HG03135 (cell line): ENCODE measurements around the gene ARID5A.
"Not testable (repeated sequence)": the region's sequence is repeated elsewhere in the genome, so short reads cannot be mapped to it uniquely, and the experiment has no call there.

ENCODE experiments used
- ATAC-seq: cut with Tn5 transposase; IDR thresholded peaks from one replicate; pipeline ENCODE4 v1.9.1; 2021; ENCODE audit warnings: mild to moderate bottlenecking, moderate library complexity; ENCODE audit not compliant: unreplicated experiment

The ARID5A gene

GRCh38 chr2:96536445-96537065 lies at the start of gene ARID5A:
Gene ARID5A (plus strand): TSS chr2:96536752. CDS start chr2:96536827, 75 bp downstream.
- ATAC-seq: peak; percentile 49

- no peak for ATAC-seq
Measured at GRCh38 chr2:96489261-96489660, 47.3 kb upstream of the ARID5A start.

GRCh38 chr2:96489663-96490062 lies 46.9 kb upstream of the ARID5A start:
- ATAC-seq: no peak

- no peak for ATAC-seq
Measured at GRCh38 chr2:96491860-96492497, 44.6 kb upstream of the ARID5A start.

- ATAC-seq: no peak
Measured at GRCh38 chr2:96493072-96493471, 43.5 kb upstream of the ARID5A start.

- no peak for ATAC-seq
Measured at GRCh38 chr2:96494188-96494587, 42.4 kb upstream of the ARID5A start.

- ATAC-seq: no peak
Measured at GRCh38 chr2:96495982-96496629, 40.4 kb upstream of the ARID5A start.

GRCh38 chr2:96498021-96498431 lies 38.5 kb upstream of the ARID5A start:
- ATAC-seq: no peak

GRCh38 chr2:96498611-96499010 lies 37.9 kb upstream of the ARID5A start:
- not testable (repeated sequence) for ATAC-seq

- ATAC-seq: no peak
Measured at GRCh38 chr2:96499061-96499960, 37.2 kb upstream of the ARID5A start.

- no peak for ATAC-seq
Measured at GRCh38 chr2:96500385-96501066, 36.0 kb upstream of the ARID5A start.

- no peak for ATAC-seq
Measured at GRCh38 chr2:96501471-96501874, 35.1 kb upstream of the ARID5A start.

GRCh38 chr2:96501886-96502810 lies 34.4 kb upstream of the ARID5A start:
- ATAC-seq: no peak

GRCh38 chr2:96502891-96503636 lies 33.5 kb upstream of the ARID5A start:
- ATAC-seq: no peak

GRCh38 chr2:96503637-96504243 lies 32.8 kb upstream of the ARID5A start:
- ATAC-seq: no peak

GRCh38 chr2:96505231-96505889 lies 31.2 kb upstream of the ARID5A start, which contains the start of gene NEURL3:
Gene NEURL3 (minus strand): TSS chr2:96505357. CDS start chr2:96505286, 71 bp downstream.
- no peak for ATAC-seq

GRCh38 chr2:96506016-96506906 lies 30.3 kb upstream of the ARID5A start:
- ATAC-seq: no peak
